Activated naive CD4-positive, alpha-beta T cell treated with anti-CD3 and anti-CD28 coated beads, Interleukin-2, amount 10 ng/mL, durations not matched to agents 7 days and 5 days (primary cell): ENCODE results near the gene IGHMBP2.
A peak's percentile ranks its signal among the peaks of the same experiment; 100 is the strongest.
"Not testable (repeated sequence)": the region's sequence is repeated elsewhere in the genome, so short reads cannot be mapped to it uniquely, and the experiment has no call there.

Experiments
- CTCF ChIA-PET: fragments of 350-600 bp; sonication (Branson Sonifier 250); formaldehyde crosslinking; loops from one replicate; lab custom pipeline; 2021; ENCODE audit warnings: antibody characterized with exemption; lab: Charles Lee
- DNase-seq: peaks from one replicate; pipeline ENCODE4 v3.0.0-alpha.2; 2020
- H3K27ac Mint-ChIP-seq: one replicate; pipeline ENCODE4 v1.8.0; 2021; ENCODE audit warnings: mild to moderate bottlenecking, moderate library complexity, mixed read lengths
- H3K27me3 Mint-ChIP-seq: one replicate; pipeline ENCODE4 v1.8.0; 2021; ENCODE audit warnings: mild to moderate bottlenecking, mixed read lengths
- H3K36me3 Mint-ChIP-seq: one replicate; pipeline ENCODE4 v1.8.0; 2021; ENCODE audit warnings: mixed read lengths
- H3K4me1 Mint-ChIP-seq: one replicate; pipeline ENCODE4 v1.8.0; 2021; ENCODE audit warnings: mixed read lengths
- H3K4me3 Mint-ChIP-seq: one replicate; pipeline ENCODE4 v1.8.0; 2021; ENCODE audit warnings: mild to moderate bottlenecking, moderate library complexity, mixed read lengths
- H3K9me3 Mint-ChIP-seq: one replicate; pipeline ENCODE4 v1.8.0; 2021; ENCODE audit warnings: mixed read lengths

Gene IGHMBP2

DNA sequence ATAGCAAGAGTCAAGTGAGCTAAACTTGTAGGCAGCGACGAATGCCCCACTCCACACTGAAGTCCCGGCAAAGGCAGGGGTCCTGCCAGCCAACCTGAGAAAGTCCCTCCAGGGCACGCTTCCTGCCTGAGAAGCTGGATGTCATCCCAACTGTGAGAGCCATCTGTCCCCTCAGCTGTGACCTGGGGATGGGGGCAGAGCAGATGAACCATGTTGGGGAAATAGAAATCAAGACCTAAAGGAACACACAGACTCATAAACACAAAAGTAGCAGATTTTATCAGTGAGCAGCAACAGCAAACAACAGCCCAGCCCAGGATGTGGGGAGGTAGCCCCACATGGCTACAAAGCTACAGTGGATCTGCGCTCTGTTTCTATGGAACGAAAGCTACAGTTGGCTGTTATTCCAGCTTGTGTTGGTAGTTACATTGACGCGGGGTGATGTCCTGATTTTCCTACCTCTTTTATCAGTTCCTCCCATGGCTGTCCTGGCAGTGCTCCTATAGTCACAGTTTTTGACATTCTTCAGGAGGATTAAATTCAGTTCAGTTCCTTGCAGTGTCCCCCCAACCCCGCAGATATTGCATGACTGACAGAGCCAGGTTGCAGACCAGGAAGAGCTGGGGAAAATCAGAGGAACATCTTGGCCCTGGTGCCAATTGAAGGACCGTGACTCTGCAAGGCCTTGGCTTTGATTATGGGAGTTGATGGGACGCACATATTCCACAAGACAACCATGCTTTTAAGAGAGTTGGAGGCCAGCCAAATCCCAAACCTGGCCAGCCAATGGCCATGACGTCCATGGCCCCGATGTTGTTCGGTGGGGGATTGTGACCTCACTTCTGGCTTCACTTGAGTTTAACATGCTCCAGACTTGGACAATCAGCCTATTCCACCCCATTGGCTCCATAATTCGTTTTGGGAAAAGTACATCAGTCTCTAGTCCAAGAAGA, 62.5 kb downstream of the IGHMBP2 start:
- peak; percentile 53 for DNase-seq

DNA sequence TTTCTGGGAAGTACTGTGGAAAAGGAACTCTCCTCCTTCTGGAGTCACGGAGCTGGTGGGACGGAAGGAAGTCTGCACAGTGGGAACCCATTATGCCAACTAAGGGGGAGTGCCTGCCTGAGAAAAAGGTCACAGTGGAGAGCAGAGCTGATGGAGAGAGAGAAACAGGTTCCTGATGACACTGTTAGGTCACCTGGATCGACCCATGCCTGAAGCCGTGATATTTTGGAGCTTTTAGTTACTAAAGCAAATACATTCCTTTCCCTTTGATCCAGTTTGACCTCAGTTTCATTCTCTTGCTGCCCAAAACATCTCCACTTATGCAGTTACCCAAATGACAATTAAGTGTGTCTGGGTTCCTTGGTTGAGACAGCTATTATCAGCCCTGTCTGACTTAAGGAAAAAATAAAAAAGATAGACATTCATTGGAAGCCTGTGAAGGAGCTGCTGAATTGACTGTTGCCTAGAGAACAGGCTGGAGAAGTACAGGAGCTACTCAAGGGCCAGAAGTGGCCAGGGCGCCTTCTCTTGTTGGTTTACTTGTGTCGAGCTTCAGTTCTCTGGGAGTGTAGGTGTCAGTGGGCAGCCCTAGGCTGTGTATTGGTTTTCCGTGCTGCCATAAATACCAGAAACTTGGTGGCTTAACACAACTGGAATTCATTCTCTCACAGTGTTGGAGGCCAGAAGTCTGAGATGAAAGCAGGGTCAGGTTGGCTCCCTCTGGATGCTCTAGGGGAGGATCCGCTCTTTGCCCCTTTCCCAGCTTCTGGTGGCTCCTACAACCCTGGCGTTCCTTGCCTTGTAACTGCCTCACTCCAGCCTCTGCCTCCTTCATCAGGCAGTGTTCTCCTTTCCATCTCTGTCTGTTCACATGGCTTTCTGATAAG, 63.4 kb downstream of the IGHMBP2 start:
- Mint-ChIP-seq H3K4me1 (peaks cover 27% of the 10 kb centered on the region), H3K4me3 (no peak overlapping the region), H3K27ac (no peak overlapping the region), H3K27me3 (peaks cover 20% of the 10 kb centered on the region), H3K9me3 (peaks cover 5% of the 10 kb centered on the region), H3K36me3 (peaks cover 4% of the 10 kb centered on the region)
- no peak for DNase-seq
- CTCF ChIA-PET, result interaction anchor here (1.1 kb wide), 1 partner anchor 122 kb away, joined by 3 read pairs; no protein-coding TSS in a partner anchor

More for the DNA sequence above, 62.5 kb downstream of the IGHMBP2 start:
- Mint-ChIP-seq H3K27ac (peak overlapping the region; percentile 85), H3K36me3 (peaks cover 4% of the 10 kb centered on the region), H3K4me1 (peaks cover 27% of the 10 kb centered on the region), H3K9me3 (peaks cover 6% of the 10 kb centered on the region), H3K4me3 (no peak overlapping the region), H3K27me3 (peaks cover 20% of the 10 kb centered on the region)
- CTCF ChIA-PET, result interaction anchor here (1.1 kb wide), 1 partner anchor 123 kb away, joined by 3 read pairs; no protein-coding TSS in a partner anchor

DNA sequence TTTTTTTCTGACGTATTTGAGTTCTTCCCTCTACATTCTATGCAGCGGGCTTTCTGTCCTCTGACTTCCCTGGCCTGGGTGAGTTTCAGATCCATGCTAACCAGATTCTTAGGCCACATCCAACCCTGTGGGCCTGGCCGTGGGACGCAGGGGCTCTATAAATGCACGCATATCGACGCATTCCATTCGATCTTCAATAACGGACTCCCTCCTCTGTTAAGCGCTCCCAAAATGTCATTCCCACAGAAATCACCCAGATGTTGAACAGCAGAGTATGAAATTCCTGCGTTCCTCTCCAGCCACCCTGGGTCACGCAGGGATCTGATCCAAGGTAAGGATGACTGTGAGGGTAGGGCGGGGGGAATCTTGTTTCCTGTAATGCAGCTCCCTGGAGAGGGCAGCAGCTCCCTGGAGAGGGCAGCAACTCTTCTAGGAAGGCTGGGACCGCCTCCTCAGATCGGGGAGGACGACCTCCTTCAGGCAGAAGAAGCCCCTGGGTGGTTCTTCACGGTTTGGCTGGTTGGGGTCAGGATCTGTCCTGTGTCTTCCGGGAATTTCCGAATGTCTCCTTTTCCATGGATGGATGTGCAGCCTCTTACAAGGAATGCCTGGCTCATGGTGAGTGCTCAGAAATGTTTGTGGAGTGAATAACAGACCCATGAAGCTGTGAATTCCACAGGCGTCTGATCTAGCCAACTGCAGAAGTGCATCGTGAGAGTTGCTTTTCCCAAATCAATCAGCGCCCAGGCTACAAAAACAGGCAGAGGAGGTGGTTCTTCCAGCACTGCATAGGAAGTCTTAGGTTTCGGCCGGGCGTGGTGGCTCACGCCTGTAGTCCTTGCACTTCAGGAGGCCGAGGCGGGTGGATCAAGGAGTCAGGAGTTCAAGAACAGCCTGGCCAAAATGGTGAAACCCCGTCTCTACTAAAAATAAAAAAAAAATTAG, 64.9 kb downstream of the IGHMBP2 start:
- no peak overlapping the region for H3K4me3 Mint-ChIP-seq
- no peaks in the 10 kb centered on the region for H3K9me3 Mint-ChIP-seq
- CTCF ChIA-PET, result interaction anchor here (0.6 kb wide), 1 partner anchor 675 kb away, joined by 3 read pairs; no protein-coding TSS in a partner anchor
- DNase-seq, result no peak
- peaks cover 2% of the 10 kb centered on the region for H3K36me3 Mint-ChIP-seq
- no peak overlapping the region for H3K27ac Mint-ChIP-seq
- H3K27me3 Mint-ChIP-seq, result peaks cover 20% of the 10 kb centered on the region
- H3K4me1 Mint-ChIP-seq, result peaks cover 18% of the 10 kb centered on the region

DNA sequence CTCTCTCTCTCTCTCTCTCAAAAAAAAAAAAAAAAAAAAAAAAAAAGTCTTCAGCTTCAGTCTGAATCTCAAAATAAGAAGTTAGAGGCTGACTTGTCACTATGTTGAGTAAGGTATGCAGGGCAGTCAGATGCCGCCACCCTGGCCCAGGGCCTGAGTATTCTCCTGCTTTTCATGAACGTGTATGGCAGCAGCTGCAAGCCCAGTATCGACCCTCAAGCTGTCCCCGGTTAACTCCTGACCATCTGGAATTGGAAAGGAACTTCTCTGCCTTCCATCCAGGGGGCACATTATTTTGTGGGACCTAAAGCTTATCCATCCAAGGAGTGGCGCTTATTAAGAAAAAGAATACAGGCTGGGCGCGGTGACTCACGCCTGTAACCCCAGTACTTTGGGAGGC, 65.7 kb downstream of the IGHMBP2 start:
- Mint-ChIP-seq H3K4me1 (peaks cover 17% of the 10 kb centered on the region), H3K36me3 (no peaks in the 10 kb centered on the region), H3K27ac (no peak overlapping the region), H3K9me3 (no peaks in the 10 kb centered on the region), H3K27me3 (peaks cover 20% of the 10 kb centered on the region), H3K4me3 (no peak overlapping the region)
- CTCF ChIA-PET, result no interaction called here
- no peak for DNase-seq

DNA sequence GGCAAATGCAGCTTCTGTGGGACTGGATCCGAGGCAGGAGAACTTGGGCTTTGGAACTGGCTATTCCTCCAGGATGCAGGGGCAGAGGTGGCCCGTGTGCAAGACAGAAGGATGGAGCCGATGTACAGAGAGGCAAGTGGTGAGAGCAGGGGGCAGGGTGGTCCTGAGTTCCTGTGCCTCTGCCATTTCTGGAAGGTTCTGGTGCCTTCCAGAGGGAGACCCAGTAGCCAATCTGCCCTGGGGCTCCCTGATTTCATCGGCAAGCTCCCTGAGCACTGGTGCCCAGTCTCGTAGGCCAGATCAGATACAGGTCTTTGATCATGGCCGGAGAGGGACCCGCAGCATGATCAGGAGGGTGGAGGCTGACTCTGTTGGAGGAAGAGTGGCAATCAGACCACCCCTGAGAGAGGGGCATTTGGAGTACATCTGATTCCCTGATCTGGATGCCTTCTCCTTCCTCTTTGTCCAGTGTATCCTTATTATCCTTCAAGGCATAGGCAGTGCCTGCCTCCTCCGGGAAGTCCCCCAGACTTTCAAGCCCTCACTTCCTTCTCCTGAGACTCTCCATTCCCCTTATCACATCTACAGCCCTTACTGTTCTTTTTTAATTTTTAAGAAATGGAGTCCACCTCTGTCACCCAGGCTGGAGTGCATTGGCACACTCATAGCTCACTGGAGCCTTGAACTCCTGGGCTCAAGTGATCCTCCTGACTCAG, 67.4 kb downstream of the IGHMBP2 start:
- no peaks in the 10 kb centered on the region for H3K9me3 Mint-ChIP-seq
- peaks cover 13% of the 10 kb centered on the region for H3K4me1 Mint-ChIP-seq
- H3K27me3 Mint-ChIP-seq, result peaks cover 20% of the 10 kb centered on the region
- H3K27ac Mint-ChIP-seq, result no peak overlapping the region
- H3K4me3 Mint-ChIP-seq, result no peak overlapping the region
- no peak for DNase-seq
- H3K36me3 Mint-ChIP-seq, result peaks cover 1% of the 10 kb centered on the region
- CTCF ChIA-PET, result no interaction called here

DNA sequence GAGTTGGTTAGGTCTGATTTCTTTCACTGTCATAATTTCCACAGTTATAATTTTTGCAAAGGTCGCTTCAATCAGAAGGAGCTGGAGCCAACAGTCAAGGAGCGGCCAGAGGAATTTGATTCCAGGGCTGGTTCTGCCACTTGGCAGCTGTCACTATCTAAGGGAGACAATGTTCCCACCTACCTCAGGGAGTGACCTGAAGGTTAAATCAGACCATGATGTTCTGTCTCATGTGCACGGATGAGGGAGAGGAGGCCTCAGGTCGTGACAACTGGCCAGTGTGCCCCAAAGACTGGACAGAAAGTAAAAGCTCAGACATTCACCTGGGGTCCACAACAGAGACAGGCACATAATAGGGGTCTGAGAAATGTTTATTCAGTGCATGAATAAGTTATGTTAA, 69.5 kb downstream of the IGHMBP2 start:
- H3K4me3 Mint-ChIP-seq, result no peak overlapping the region
- no peaks in the 10 kb centered on the region for H3K9me3 Mint-ChIP-seq
- H3K36me3 Mint-ChIP-seq, result peaks cover 1% of the 10 kb centered on the region
- no peak overlapping the region for H3K27ac Mint-ChIP-seq
- CTCF ChIA-PET, result no interaction called here
- DNase-seq, result no peak
- peaks cover 2% of the 10 kb centered on the region for H3K4me1 Mint-ChIP-seq
- H3K27me3 Mint-ChIP-seq, result peaks cover 26% of the 10 kb centered on the region

DNA sequence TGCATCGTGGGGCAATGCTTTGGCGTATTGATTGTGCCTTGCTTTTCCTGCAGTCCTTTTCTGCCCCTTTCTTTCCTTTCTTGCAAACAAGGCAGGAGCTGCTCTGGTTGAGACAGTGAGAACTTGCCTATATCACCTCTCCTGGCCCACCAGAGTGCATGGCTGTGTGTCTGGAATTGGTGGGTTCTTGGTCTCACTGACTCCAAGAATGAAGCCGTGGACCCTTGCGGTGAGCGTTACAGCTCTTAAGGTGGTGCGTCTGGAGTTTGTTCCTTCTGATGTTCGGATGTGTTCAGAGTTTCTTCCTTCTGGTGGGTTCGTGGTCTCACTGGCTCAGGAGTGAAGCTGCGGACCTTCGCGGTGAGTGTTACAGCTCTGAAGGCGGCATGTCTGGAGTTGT, 70.0 kb downstream of the IGHMBP2 start:
- H3K4me1 Mint-ChIP-seq, H3K36me3 Mint-ChIP-seq, CTCF ChIA-PET, H3K4me3 Mint-ChIP-seq, DNase-seq, H3K27ac Mint-ChIP-seq, H3K9me3 Mint-ChIP-seq: not testable (repeated sequence)
- H3K27me3 Mint-ChIP-seq, result peaks cover 26% of the 10 kb centered on the region

DNA sequence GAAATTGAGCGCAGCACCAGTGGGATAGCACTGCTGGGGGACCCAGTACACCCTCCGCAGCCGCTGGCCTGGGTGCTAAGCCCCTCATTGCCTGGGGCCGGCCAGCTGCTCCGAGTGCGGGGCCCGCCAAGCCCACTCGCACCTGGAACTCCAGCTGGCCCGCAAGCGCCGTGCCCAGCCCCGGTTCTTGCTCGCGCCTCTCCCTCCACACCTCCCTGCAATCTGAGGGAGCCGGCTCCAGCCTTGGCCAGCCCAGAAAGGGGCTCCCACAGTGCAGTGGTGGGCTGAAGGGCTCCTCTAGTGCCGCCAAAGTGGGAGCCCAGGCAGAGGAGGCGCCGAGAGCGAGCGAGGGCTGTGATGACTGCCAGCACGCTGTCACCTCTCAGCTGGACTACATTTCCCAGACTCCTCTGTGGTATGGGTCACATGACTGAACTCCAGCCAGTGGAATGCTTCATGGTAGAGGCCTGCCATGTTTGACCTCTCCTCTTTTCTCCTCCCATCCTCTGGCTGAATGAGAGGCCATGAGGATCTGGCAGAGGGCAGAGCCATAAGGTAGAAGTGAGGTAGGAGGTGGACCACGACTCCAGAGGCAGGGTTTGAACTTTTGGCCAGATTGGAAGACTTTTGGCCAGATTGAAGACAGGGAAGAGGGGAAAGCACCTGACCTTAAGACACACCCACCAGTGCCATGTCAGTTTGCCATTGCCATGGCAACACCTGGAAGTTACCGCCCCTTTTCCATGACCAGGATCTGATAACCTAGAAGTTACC, 70.9 kb downstream of the IGHMBP2 start:
- Mint-ChIP-seq H3K4me1 (peaks cover 2% of the 10 kb centered on the region), H3K4me3 (no peak overlapping the region), H3K36me3 (peaks cover 1% of the 10 kb centered on the region), H3K27me3 (peaks cover 30% of the 10 kb centered on the region), H3K27ac (no peak overlapping the region), H3K9me3 (no peaks in the 10 kb centered on the region)
- CTCF ChIA-PET, result no interaction called here
- peak; percentile 31 for DNase-seq

DNA sequence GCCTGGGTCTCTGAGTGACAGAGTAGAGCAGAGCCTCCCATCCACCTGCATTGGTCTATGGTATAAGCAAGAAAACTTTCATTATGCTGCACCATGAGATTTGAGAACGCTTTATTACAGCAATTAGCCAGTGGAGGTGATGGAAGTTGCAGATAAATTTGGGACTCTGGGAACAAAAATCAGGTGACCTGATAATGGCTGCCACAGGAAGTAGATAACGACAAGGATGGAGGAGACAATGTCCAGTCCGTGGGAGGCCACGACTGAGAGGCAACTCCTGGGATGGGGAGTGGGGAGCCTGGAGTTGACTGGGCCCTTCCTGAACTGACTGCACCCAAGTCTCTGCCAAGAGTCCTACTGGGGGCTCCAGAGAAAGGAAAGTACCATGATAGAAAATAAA, 72.4 kb downstream of the IGHMBP2 start:
- no peak overlapping the region for H3K4me3 Mint-ChIP-seq
- H3K27me3 Mint-ChIP-seq, result peaks cover 34% of the 10 kb centered on the region
- H3K27ac Mint-ChIP-seq, result no peak overlapping the region
- H3K36me3 Mint-ChIP-seq, result peaks cover 1% of the 10 kb centered on the region
- no peaks in the 10 kb centered on the region for H3K9me3 Mint-ChIP-seq
- DNase-seq, result no peak
- peaks cover 2% of the 10 kb centered on the region for H3K4me1 Mint-ChIP-seq
- CTCF ChIA-PET, result no interaction called here

DNA sequence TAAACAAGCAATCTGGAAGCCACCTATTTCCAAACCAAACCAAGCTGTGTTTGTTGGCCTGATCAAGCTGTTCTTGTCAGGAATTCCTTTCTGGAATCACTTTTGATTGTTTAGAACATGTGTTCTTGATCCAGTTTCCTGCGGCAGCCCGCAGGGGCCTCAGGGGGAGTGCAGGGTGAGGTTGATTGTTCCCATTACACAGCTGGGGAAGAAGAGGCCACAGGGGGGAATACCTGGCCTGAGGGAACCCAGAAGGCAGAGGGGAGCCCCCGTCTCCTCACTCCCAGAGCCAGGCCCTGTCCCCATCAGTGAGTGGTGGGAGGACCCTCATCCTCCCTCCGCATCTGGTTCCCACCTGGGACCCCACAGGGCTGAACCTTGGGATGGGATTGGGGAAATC, 72.9 kb downstream of the IGHMBP2 start:
- CTCF ChIA-PET, result no interaction called here
- DNase-seq, result no peak
- Mint-ChIP-seq H3K4me1 (peaks cover 2% of the 10 kb centered on the region), H3K27ac (no peak overlapping the region), H3K9me3 (no peaks in the 10 kb centered on the region), H3K27me3 (peaks cover 32% of the 10 kb centered on the region), H3K36me3 (peaks cover 1% of the 10 kb centered on the region), H3K4me3 (no peak overlapping the region)

DNA sequence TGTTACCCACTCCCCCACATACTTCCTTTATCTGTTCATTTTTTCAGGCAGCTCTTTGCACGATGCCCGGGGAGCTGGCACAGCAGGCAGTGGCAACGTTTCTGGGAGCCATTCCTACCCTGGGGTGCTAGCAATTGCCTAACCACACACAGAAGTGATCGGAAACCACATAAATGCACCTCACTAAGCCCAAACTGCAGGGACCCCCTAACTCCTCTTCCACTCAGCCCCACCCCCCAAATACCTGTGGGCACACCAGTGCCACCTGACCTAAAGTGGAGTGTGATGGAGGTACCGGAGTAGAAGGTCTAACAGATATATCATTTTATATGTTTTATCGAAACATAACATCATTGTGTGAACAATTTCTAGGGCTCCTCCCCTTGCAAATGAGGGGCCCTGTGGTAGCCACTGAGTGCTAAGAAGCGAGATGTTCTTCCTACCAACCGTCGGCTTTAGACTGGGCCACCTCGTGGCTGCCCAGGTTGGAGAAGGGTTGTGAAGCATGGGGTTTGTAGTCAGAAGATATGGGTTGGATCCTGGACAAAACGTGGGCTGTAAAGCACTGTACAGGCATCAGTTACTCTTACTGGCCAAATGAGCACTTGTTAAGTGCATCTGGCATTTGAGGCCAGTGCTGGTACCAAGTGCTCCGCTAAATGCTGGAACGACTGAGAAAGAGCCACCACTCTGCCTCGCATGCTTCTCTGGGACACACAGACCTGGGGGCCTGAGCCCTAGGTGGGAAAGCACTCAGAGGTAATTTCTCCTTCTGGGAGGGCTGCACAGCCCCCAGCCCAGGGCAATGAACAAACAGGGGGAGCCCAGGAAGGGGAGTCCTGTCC, 74.3 kb downstream of the IGHMBP2 start:
- DNase-seq, result no peak
- CTCF ChIA-PET, result no interaction called here
- peaks cover 2% of the 10 kb centered on the region for H3K4me1 Mint-ChIP-seq

DNA sequence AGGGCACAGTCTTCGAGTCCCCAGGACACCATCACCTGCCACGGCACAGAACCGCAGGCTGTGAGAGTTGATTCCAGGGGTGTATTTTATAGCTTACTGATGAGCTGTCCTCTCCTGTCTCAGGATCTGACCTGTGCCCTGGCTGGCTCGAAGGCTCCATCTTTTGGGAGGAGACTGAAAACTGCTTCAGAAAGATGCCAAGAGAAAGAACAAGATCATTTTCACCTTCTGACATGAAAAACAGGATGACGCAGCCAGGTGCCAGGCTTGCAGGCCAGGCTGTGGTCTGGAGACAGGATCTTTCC, 74.9 kb downstream of the IGHMBP2 start:
- H3K36me3 Mint-ChIP-seq, result peaks cover 1% of the 10 kb centered on the region
- H3K9me3 Mint-ChIP-seq, result no peaks in the 10 kb centered on the region
- no peak overlapping the region for H3K27ac Mint-ChIP-seq
- no peak for DNase-seq
- peaks cover 33% of the 10 kb centered on the region for H3K27me3 Mint-ChIP-seq
- CTCF ChIA-PET, result no interaction called here
- no peak overlapping the region for H3K4me3 Mint-ChIP-seq
- H3K4me1 Mint-ChIP-seq, result peaks cover 2% of the 10 kb centered on the region

More for the DNA sequence above, 74.3 kb downstream of the IGHMBP2 start:
- Mint-ChIP-seq H3K36me3 (peaks cover 1% of the 10 kb centered on the region), H3K9me3 (no peaks in the 10 kb centered on the region), H3K4me3 (no peak overlapping the region), H3K27me3 (peaks cover 33% of the 10 kb centered on the region), H3K27ac (no peak overlapping the region)
